ENCODE measurements around the gene ECE2.

DNA sequence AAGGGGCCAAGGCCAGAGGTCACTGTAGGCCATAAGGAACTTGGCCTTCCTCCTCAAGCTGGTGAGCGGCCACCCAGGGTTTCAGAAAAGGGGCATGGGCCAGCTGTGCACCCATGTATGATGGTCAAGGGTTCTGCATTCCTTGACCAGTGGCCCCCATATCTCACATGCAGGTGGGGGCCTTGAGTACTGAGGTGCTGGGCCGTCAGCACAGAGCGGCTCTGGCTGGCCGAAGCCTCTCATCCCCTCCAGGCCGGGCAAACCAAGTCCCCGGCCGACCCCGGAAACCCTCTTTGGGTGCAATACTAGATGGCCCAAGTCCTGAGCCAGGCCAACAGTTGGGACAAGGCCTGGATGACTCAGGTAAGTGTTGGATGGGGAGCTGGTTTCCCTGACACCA lies 36.6 kb upstream of the ECE2 start:
- TF ChIP-seq, protein P1, sequence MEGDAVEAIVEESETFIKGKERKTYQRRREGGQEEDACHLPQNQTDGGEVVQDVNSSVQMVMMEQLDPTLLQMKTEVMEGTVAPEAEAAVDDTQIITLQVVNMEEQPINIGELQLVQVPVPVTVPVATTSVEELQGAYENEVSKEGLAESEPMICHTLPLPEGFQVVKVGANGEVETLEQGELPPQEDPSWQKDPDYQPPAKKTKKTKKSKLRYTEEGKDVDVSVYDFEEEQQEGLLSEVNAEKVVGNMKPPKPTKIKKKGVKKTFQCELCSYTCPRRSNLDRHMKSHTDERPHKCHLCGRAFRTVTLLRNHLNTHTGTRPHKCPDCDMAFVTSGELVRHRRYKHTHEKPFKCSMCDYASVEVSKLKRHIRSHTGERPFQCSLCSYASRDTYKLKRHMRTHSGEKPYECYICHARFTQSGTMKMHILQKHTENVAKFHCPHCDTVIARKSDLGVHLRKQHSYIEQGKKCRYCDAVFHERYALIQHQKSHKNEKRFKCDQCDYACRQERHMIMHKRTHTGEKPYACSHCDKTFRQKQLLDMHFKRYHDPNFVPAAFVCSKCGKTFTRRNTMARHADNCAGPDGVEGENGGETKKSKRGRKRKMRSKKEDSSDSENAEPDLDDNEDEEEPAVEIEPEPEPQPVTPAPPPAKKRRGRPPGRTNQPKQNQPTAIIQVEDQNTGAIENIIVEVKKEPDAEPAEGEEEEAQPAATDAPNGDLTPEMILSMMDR (IDR thresholded peaks at IDR 0.05; ENCODE audit: poor library complexity) = no peak
- no peak for TF ChIP-seq EZH2phosphoT487 (IDR thresholded peaks at IDR 0.05; ENCODE audit: low read depth, severe bottlenecking, unreplicated experiment)
- no peak for TF ChIP-seq EZH2 (IDR thresholded peaks at IDR 0.05; ENCODE audit: borderline replicate concordance)

Measured in hepatocyte (in vitro differentiated cells).